HL-60/S4 treated with retinoic acid at 250 ng/mL for 4 days and 3 days (cell line): Measurements from ENCODE around the gene OR4D10.
"Not testable (repeated sequence)": the region's sequence is repeated elsewhere in the genome, so short reads cannot be mapped to it uniquely, and the experiment has no call there.

ENCODE experiments used
- in situ Hi-C: fragments of 300-500 bp; cut with MboI; formaldehyde crosslinking; loops from 2 replicates; pipeline ENCODE4 v1.7.0; 2022; ENCODE audit warnings: low sequenced_read_pairs

Gene OR4D10

GRCh38 chr11:59473015-59473414 lies at the start of gene OR4D10:
TSS of gene OR4D10 (plus strand) at chr11:59473315. CDS start at chr11:59477430, 4,115 bp downstream.
- in situ Hi-C loops: no loop called here

- in situ Hi-C loops: loop anchor here (10.0 kb wide), 1 partner anchor 239 kb away; no protein-coding TSS in a partner anchor
These were observed 49.3 kb upstream of the OR4D10 start for GRCh38 chr11:59423835-59424234.

- in situ Hi-C loops: loop anchor here (10.0 kb wide), 1 partner anchor 240 kb away; no protein-coding TSS in a partner anchor
These were observed 48.0 kb upstream of the OR4D10 start for GRCh38 chr11:59425131-59425530.

- in situ Hi-C loops: loop anchor here (10.0 kb wide), 1 partner anchor 242 kb away; no protein-coding TSS in a partner anchor
These were observed 46.6 kb upstream of the OR4D10 start, which contains the start of gene OR5A2 for GRCh38 chr11:59426361-59427067. TSS of gene OR5A2 (minus strand) at chr11:59426413. CDS start at chr11:59422953, 3,460 bp downstream.

GRCh38 chr11:59427068-59427382 lies 46.1 kb upstream of the OR4D10 start:
- in situ Hi-C loops: loop anchor here (10.0 kb wide), 1 partner anchor 242 kb away; no protein-coding TSS in a partner anchor

GRCh38 chr11:59429924-59430516 lies 43.1 kb upstream of the OR4D10 start:
- in situ Hi-C loops: loop anchor here (10.0 kb wide), 1 partner anchor 245 kb away; no protein-coding TSS in a partner anchor

GRCh38 chr11:59436169-59436568 lies 36.9 kb upstream of the OR4D10 start, which contains the start of gene OR5A1:
TSS of gene OR5A1 (plus strand) at chr11:59436469. CDS start at chr11:59443169, 6,700 bp downstream.
- in situ Hi-C loops: no loop called here

- in situ Hi-C loops: no loop called here
These were observed 35.3 kb upstream of the OR4D10 start for GRCh38 chr11:59437770-59438169.

- in situ Hi-C loops: not testable (repeated sequence)
These were observed 27.5 kb upstream of the OR4D10 start for GRCh38 chr11:59445624-59446023.

GRCh38 chr11:59448484-59448883 lies 24.6 kb upstream of the OR4D10 start:
- in situ Hi-C loops: no loop called here

GRCh38 chr11:59456661-59457060 lies 16.5 kb upstream of the OR4D10 start, which contains the start of gene OR4D6:
TSS of gene OR4D6 (plus strand) at chr11:59456961. CDS start at chr11:59456961, 0 bp downstream.
- in situ Hi-C loops: no loop called here

- in situ Hi-C loops: no loop called here
These were observed 13.2 kb upstream of the OR4D10 start for GRCh38 chr11:59459916-59460315.

GRCh38 chr11:59463190-59463641 lies 9.9 kb upstream of the OR4D10 start:
- in situ Hi-C loops: no loop called here

- in situ Hi-C loops: no loop called here
These were observed 2.1 kb downstream of the OR4D10 start for GRCh38 chr11:59475176-59475575.

- in situ Hi-C loops: no loop called here
These were observed 6.8 kb downstream of the OR4D10 start for GRCh38 chr11:59479906-59480305.

GRCh38 chr11:59480359-59480758 lies 7.2 kb downstream of the OR4D10 start:
- in situ Hi-C loops: no loop called here

- in situ Hi-C loops: no loop called here
These were observed 28.8 kb downstream of the OR4D10 start for GRCh38 chr11:59501931-59502330.

GRCh38 chr11:59503276-59503675 lies 30.2 kb downstream of the OR4D10 start, which contains the start of gene OR4D11:
TSS of gene OR4D11 (plus strand) at chr11:59503576. CDS start at chr11:59503576, 0 bp downstream.
- in situ Hi-C loops: no loop called here

- in situ Hi-C loops: no loop called here
These were observed 38.0 kb downstream of the OR4D10 start, which contains the start of gene OR4D9 for GRCh38 chr11:59510941-59511589. TSS of gene OR4D9 (plus strand) at chr11:59511539. CDS start at chr11:59514913, 3,374 bp downstream.

- in situ Hi-C loops: no loop called here
These were observed 38.6 kb downstream of the OR4D10 start for GRCh38 chr11:59511675-59512074.

- in situ Hi-C loops: not testable (repeated sequence)
These were observed 47.0 kb downstream of the OR4D10 start for GRCh38 chr11:59520139-59520538.
